Activated T-cell treated with anti-CD3 and anti-CD28 coated beads, Interleukin-2, amount 50 U/mL, for 4 hours (primary cell): Measurements from ENCODE around the gene NDUFV1. TPM values are rescaled to one million over a fixed set of nuclear protein-coding genes. Genes with fewer than 3 reads are reported as not detected.
"Not testable (repeated sequence)": the region's sequence is repeated elsewhere in the genome, so short reads cannot be mapped to it uniquely, and the experiment has no call there.

Source experiments
- ATAC-seq, 2 donors: fragments of 200-7000 bp; cut with Tn5 transposase; one replicate each; pipeline ENCODE4 v1.10.0; 2021
- DNase-seq: peaks from one replicate; pipeline ENCODE4 v3.0.0-alpha.2; 2020
- H3K27me3 Mint-ChIP-seq: one replicate; pipeline ENCODE4 v1.8.0; 2021; ENCODE audit warnings: low read depth, mixed read lengths
- H3K36me3 Mint-ChIP-seq: one replicate; pipeline ENCODE4 v1.8.0; 2022; ENCODE audit warnings: mixed read lengths; ENCODE audit not compliant: insufficient read depth
- H3K4me1 Mint-ChIP-seq: one replicate; pipeline ENCODE4 v1.8.0; 2021; ENCODE audit warnings: low read depth, mixed read lengths
- H3K4me3 Mint-ChIP-seq: one replicate; pipeline ENCODE4 v1.8.0; 2021; ENCODE audit warnings: mild to moderate bottlenecking, moderate library complexity, mixed read lengths
- H3K9me3 Mint-ChIP-seq: one replicate; pipeline ENCODE4 v1.8.0; 2021; ENCODE audit warnings: mixed read lengths
- total RNA-seq, 3 donors: library from RNA; stranded (reverse); gene quantifications; one replicate each; pipeline ENCODE4 v1.2.1, GENCODE V29; 2021

NDUFV1 gene
- total RNA-seq, 3 donors from 2014 or later: 338 to 353 (median 350) TPM

- H3K4me3 Mint-ChIP-seq: no peak overlapping the region
- no peaks in the 10 kb centered on the region for H3K27me3 Mint-ChIP-seq
- H3K4me1 Mint-ChIP-seq: peaks cover 6% of the 10 kb centered on the region
- H3K9me3 Mint-ChIP-seq: no peaks in the 10 kb centered on the region
- DNase-seq: no peak
- no peak for ATAC-seq
- no peaks in the 10 kb centered on the region for H3K36me3 Mint-ChIP-seq
Measured at GRCh38 chr11:67632982-67633755, 26.4 kb downstream of the NDUFV1 start.

- Mint-ChIP-seq H3K36me3 (no peaks in the 10 kb centered on the region), H3K9me3 (no peaks in the 10 kb centered on the region), H3K4me1 (peaks cover 6% of the 10 kb centered on the region), H3K4me3 (no peak overlapping the region), H3K27me3 (no peaks in the 10 kb centered on the region)
- no peak for ATAC-seq
- DNase-seq: no peak
Measured at GRCh38 chr11:67633758-67634365, 27.1 kb downstream of the NDUFV1 start.

- H3K27me3 Mint-ChIP-seq: no peaks in the 10 kb centered on the region
- H3K4me3 Mint-ChIP-seq: no peak overlapping the region
- H3K9me3 Mint-ChIP-seq: no peaks in the 10 kb centered on the region
- H3K4me1 Mint-ChIP-seq: peaks cover 6% of the 10 kb centered on the region
- DNase-seq (no peak), ATAC-seq (no peak)
- H3K36me3 Mint-ChIP-seq: no peaks in the 10 kb centered on the region
Measured at GRCh38 chr11:67634366-67635230, 27.9 kb downstream of the NDUFV1 start.

- DNase-seq (no peak), ATAC-seq (no peak)
- Mint-ChIP-seq H3K9me3 (no peaks in the 10 kb centered on the region), H3K4me3 (no peak overlapping the region), H3K4me1 (peaks cover 6% of the 10 kb centered on the region), H3K36me3 (no peaks in the 10 kb centered on the region), H3K27me3 (no peaks in the 10 kb centered on the region)
Measured at GRCh38 chr11:67635231-67635521, 28.4 kb downstream of the NDUFV1 start.

- ATAC-seq: no peak
Measured at GRCh38 chr11:67636962-67637361, 30.2 kb downstream of the NDUFV1 start.

GRCh38 chr11:67637441-67637840, 30.7 kb downstream of the NDUFV1 start:
- H3K36me3 Mint-ChIP-seq, ATAC-seq, H3K9me3 Mint-ChIP-seq, H3K4me3 Mint-ChIP-seq, H3K27me3 Mint-ChIP-seq, DNase-seq, H3K4me1 Mint-ChIP-seq: not testable (repeated sequence)

More at GRCh38 chr11:67636962-67637361, 30.2 kb downstream of the NDUFV1 start:
- Mint-ChIP-seq H3K9me3 (no peaks in the 10 kb centered on the region), H3K36me3 (no peaks in the 10 kb centered on the region), H3K4me1 (no peaks in the 10 kb centered on the region), H3K27me3 (no peaks in the 10 kb centered on the region), H3K4me3 (no peak overlapping the region)
- no peak for DNase-seq

- H3K27me3 Mint-ChIP-seq: no peaks in the 10 kb centered on the region
- H3K4me1 Mint-ChIP-seq: no peaks in the 10 kb centered on the region
- H3K36me3 Mint-ChIP-seq: no peaks in the 10 kb centered on the region
- no peak overlapping the region for H3K4me3 Mint-ChIP-seq
- H3K9me3 Mint-ChIP-seq: no peaks in the 10 kb centered on the region
- DNase-seq (no peak), ATAC-seq (no peak)
Measured at GRCh38 chr11:67638535-67639437, 32.0 kb downstream of the NDUFV1 start.

- Mint-ChIP-seq H3K36me3 (no peaks in the 10 kb centered on the region), H3K9me3 (no peaks in the 10 kb centered on the region), H3K27me3 (no peaks in the 10 kb centered on the region), H3K4me3 (no peak within 1 kb of the TSS), H3K4me1 (no peaks in the 10 kb centered on the region)
- DNase-seq: no peak
- no peak for ATAC-seq
Measured at GRCh38 chr11:67639438-67639859, 32.7 kb downstream of the NDUFV1 start, which contains the start of gene TBX10. Gene TBX10 (minus strand): TSS chr11:67639763. CDS start chr11:67639472, 291 bp downstream.

- DNase-seq (peak; percentile 47), ATAC-seq (peak; percentile 86 to 88)
- Mint-ChIP-seq H3K27me3 (no peaks in the 10 kb centered on the region), H3K4me1 (no peaks in the 10 kb centered on the region), H3K9me3 (no peaks in the 10 kb centered on the region), H3K36me3 (no peaks in the 10 kb centered on the region), H3K4me3 (no peak overlapping the region)
Measured at GRCh38 chr11:67640021-67640757, 33.5 kb downstream of the NDUFV1 start.

- DNase-seq (no peak), ATAC-seq (no peak)
- Mint-ChIP-seq H3K9me3 (no peaks in the 10 kb centered on the region), H3K4me1 (no peaks in the 10 kb centered on the region), H3K36me3 (no peaks in the 10 kb centered on the region), H3K27me3 (no peaks in the 10 kb centered on the region), H3K4me3 (no peak overlapping the region)
Measured at GRCh38 chr11:67640758-67641337, 34.1 kb downstream of the NDUFV1 start.

GRCh38 chr11:67641338-67642172, 34.8 kb downstream of the NDUFV1 start:
- Mint-ChIP-seq H3K4me3 (no peak overlapping the region), H3K9me3 (no peaks in the 10 kb centered on the region), H3K27me3 (no peaks in the 10 kb centered on the region), H3K36me3 (no peaks in the 10 kb centered on the region), H3K4me1 (peaks cover 6% of the 10 kb centered on the region)
- DNase-seq: no peak
- ATAC-seq: no peak
